ENCODE results near the gene NXN.

DNA sequence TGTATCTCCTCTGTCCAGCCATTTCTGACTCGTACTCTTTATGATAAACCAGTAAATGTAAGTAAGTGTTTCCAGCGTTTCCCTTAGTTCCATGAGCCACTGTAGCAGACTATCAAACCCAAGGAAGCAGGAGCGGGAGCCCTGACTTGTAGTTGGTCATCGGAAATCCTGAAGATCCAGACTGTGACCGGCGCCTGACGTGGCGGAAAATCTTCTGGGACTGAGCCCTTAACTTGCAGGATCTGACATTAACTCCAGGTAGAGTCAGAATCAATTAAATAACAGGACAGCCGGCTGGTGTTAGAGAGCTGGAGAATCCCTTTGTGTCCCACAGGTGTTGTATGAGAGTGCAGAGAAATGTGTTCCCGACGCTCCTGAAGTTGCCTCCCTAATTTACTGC lies 201.5 kb downstream of the NXN start:
- TF ChIP-seq, protein P1, sequence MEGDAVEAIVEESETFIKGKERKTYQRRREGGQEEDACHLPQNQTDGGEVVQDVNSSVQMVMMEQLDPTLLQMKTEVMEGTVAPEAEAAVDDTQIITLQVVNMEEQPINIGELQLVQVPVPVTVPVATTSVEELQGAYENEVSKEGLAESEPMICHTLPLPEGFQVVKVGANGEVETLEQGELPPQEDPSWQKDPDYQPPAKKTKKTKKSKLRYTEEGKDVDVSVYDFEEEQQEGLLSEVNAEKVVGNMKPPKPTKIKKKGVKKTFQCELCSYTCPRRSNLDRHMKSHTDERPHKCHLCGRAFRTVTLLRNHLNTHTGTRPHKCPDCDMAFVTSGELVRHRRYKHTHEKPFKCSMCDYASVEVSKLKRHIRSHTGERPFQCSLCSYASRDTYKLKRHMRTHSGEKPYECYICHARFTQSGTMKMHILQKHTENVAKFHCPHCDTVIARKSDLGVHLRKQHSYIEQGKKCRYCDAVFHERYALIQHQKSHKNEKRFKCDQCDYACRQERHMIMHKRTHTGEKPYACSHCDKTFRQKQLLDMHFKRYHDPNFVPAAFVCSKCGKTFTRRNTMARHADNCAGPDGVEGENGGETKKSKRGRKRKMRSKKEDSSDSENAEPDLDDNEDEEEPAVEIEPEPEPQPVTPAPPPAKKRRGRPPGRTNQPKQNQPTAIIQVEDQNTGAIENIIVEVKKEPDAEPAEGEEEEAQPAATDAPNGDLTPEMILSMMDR (conservative IDR thresholded peaks at IDR 0.05): no peak
- no peak for TF ChIP-seq ZFX (IDR thresholded peaks at IDR 0.05)

Measured in C4-2B (cell line).